ENCODE results near the gene IGF2BP1. TPM values are rescaled to one million over a fixed set of nuclear protein-coding genes. Genes with fewer than 3 reads are reported as not detected.
A peak's percentile ranks its signal among the peaks of the same experiment; 100 is the strongest.
"Not testable (repeated sequence)": the region's sequence is repeated elsewhere in the genome, so short reads cannot be mapped to it uniquely, and the experiment has no call there.

Gene IGF2BP1
- total and polyA plus RNA-seq, 3 donors from 2014 or later = 10.4 to 19.9 (median 19.3) TPM

- no peaks in the 10 kb centered on the region for H3K36me3 ChIP-seq (ENCODE audit: low read depth, missing control alignments)
- no peaks in the 10 kb centered on the region for H3K27me3 ChIP-seq
- no peak overlapping the region for H3K27ac ChIP-seq
- no peak overlapping the region for H3K4me3 ChIP-seq
- no peak for TF ChIP-seq CTCF (IDR thresholded peaks at IDR 0.05)
- TF ChIP-seq POLR2A (IDR thresholded peaks at IDR 0.05) = no peak
- WGBS, 2 donors = 33 to 49% methylated on average over 5 of the region's 5 CpGs
- intact Hi-C loops (cut with DNase I; ENCODE audit: low total_unique reads) = no loop called here
- peak; percentile 11 for DNase-seq
- H3K9me3 ChIP-seq = no peaks in the 10 kb centered on the region
- no peaks in the 10 kb centered on the region for H3K4me1 ChIP-seq
These were observed 24.0 kb downstream of the IGF2BP1 start for GRCh38 chr17:49021095-49021767.

GRCh38 chr17:49021768-49022103 lies 24.6 kb downstream of the IGF2BP1 start:
- Histone ChIP-seq H3K4me1 (no peaks in the 10 kb centered on the region), H3K36me3 (ENCODE audit: low read depth, missing control alignments) (no peaks in the 10 kb centered on the region), H3K4me3 (no peak overlapping the region), H3K27ac (no peak overlapping the region), H3K27me3 (no peaks in the 10 kb centered on the region), H3K9me3 (no peaks in the 10 kb centered on the region)
- 88 to 98% methylated on average over 2 of the region's 2 CpGs for WGBS, 2 donors
- DNase-seq = no peak
- intact Hi-C loops (cut with DNase I; ENCODE audit: low total_unique reads) = no loop called here
- TF ChIP-seq POLR2A (IDR thresholded peaks at IDR 0.05) (no peak), CTCF (IDR thresholded peaks at IDR 0.05) (no peak)

- no peak overlapping the region for H3K4me3 ChIP-seq
- intact Hi-C loops (cut with DNase I; ENCODE audit: low total_unique reads) = no loop called here
- H3K9me3 ChIP-seq = no peaks in the 10 kb centered on the region
- peak; percentile 8 for DNase-seq
- no peaks in the 10 kb centered on the region for H3K27me3 ChIP-seq
- 42 to 54% methylated on average over 3 to 6 of the region's 6 CpGs for WGBS, 2 donors
- H3K27ac ChIP-seq = no peak overlapping the region
- no peaks in the 10 kb centered on the region for H3K36me3 ChIP-seq (ENCODE audit: low read depth, missing control alignments)
- H3K4me1 ChIP-seq = no peaks in the 10 kb centered on the region
- TF ChIP-seq POLR2A (IDR thresholded peaks at IDR 0.05) (no peak), CTCF (IDR thresholded peaks at IDR 0.05) (no peak)
These were observed 25.3 kb downstream of the IGF2BP1 start for GRCh38 chr17:49022391-49022941.

- no peak overlapping the region for H3K27ac ChIP-seq
- H3K4me1 ChIP-seq = no peaks in the 10 kb centered on the region
- no peaks in the 10 kb centered on the region for H3K36me3 ChIP-seq (ENCODE audit: low read depth, missing control alignments)
- no peak for TF ChIP-seq CTCF (IDR thresholded peaks at IDR 0.05)
- TF ChIP-seq POLR2A (IDR thresholded peaks at IDR 0.05) = no peak
- no peaks in the 10 kb centered on the region for H3K27me3 ChIP-seq
- DNase-seq = no peak
- intact Hi-C loops (cut with DNase I; ENCODE audit: low total_unique reads) = no loop called here
- H3K4me3 ChIP-seq = no peak overlapping the region
- H3K9me3 ChIP-seq = no peaks in the 10 kb centered on the region
- WGBS, 2 donors = 67 to 73% methylated on average over 3 of the region's 3 CpGs
These were observed 27.3 kb downstream of the IGF2BP1 start for GRCh38 chr17:49024523-49024922.

- peak; percentile 1 for DNase-seq
- H3K4me3 ChIP-seq; intact Hi-C loops (cut with DNase I; ENCODE audit: low total_unique reads); H3K36me3 ChIP-seq (ENCODE audit: low read depth, missing control alignments); H3K4me1 ChIP-seq; H3K27me3 ChIP-seq; H3K9me3 ChIP-seq; H3K27ac ChIP-seq: not testable (repeated sequence)
- WGBS, 2 donors = 87 to 94% methylated on average over 4 of the region's 4 CpGs
These were observed 29.3 kb downstream of the IGF2BP1 start for GRCh38 chr17:49026447-49026846.

All from testis (tissue), 3 donors.